ENCODE results near the gene CDYL2.

The CDYL2 gene

GRCh38 chr16:80718480-80719220, 85.7 kb downstream of the CDYL2 start:
- H3K9me3 ChIP-seq (ENCODE audit: low read depth, low read length), result no peaks in the 10 kb centered on the region
- no peak overlapping the region for H3K9ac ChIP-seq (ENCODE audit: insufficient read length)
- no peak overlapping the region for H3K27ac ChIP-seq
- TF ChIP-seq EZH2 (IDR thresholded peaks at IDR 0.05), result no peak
- TF ChIP-seq POLR2AphosphoS5 (IDR thresholded peaks at IDR 0.05; ENCODE audit: borderline replicate concordance, low read depth, low read length), result no peak
- no peak for TF ChIP-seq FOXP2 (optimal IDR thresholded peaks at IDR 0.05; ENCODE audit: control extremely low read depth, extremely low read length, insufficient read depth)
- no peaks in the 10 kb centered on the region for H3K36me3 ChIP-seq (ENCODE audit: insufficient read depth, low read length)
- DNase-seq (ENCODE audit: low read depth, low spot score), result no peak
- no peak overlapping the region for H3K4me3 ChIP-seq

GRCh38 chr16:80717611-80718010, 86.8 kb downstream of the CDYL2 start:
- no peak for DNase-seq (ENCODE audit: low read depth, low spot score)
- Histone ChIP-seq H3K9ac (ENCODE audit: insufficient read length) (no peak overlapping the region), H3K27ac (no peak overlapping the region), H3K4me3 (no peak overlapping the region), H3K9me3 (ENCODE audit: low read depth, low read length) (no peaks in the 10 kb centered on the region), H3K36me3 (ENCODE audit: insufficient read depth, low read length) (no peaks in the 10 kb centered on the region)
- no peak for TF ChIP-seq EZH2 (IDR thresholded peaks at IDR 0.05)
- TF ChIP-seq FOXP2 (optimal IDR thresholded peaks at IDR 0.05; ENCODE audit: control extremely low read depth, extremely low read length, insufficient read depth), result no peak
- TF ChIP-seq POLR2AphosphoS5 (IDR thresholded peaks at IDR 0.05; ENCODE audit: borderline replicate concordance, low read depth, low read length), result no peak

- Histone ChIP-seq H3K9me3 (ENCODE audit: low read depth, low read length) (no peaks in the 10 kb centered on the region), H3K9ac (ENCODE audit: insufficient read length) (no peak overlapping the region), H3K27ac (no peak overlapping the region), H3K4me3 (no peak overlapping the region), H3K36me3 (ENCODE audit: insufficient read depth, low read length) (no peaks in the 10 kb centered on the region)
- DNase-seq (ENCODE audit: low read depth, low spot score), result no peak
- no peak for TF ChIP-seq FOXP2 (optimal IDR thresholded peaks at IDR 0.05; ENCODE audit: control extremely low read depth, extremely low read length, insufficient read depth)
- TF ChIP-seq EZH2 (IDR thresholded peaks at IDR 0.05), result no peak
- TF ChIP-seq POLR2AphosphoS5 (IDR thresholded peaks at IDR 0.05; ENCODE audit: borderline replicate concordance, low read depth, low read length), result no peak
Measured at GRCh38 chr16:80716564-80717139, 87.7 kb downstream of the CDYL2 start.

- no peaks in the 10 kb centered on the region for H3K36me3 ChIP-seq (ENCODE audit: insufficient read depth, low read length)
- H3K9me3 ChIP-seq (ENCODE audit: low read depth, low read length), result no peaks in the 10 kb centered on the region
- DNase-seq (ENCODE audit: low read depth, low spot score), result no peak
- H3K4me3 ChIP-seq, result no peak overlapping the region
- H3K27ac ChIP-seq, result no peak overlapping the region
- no peak for TF ChIP-seq FOXP2 (optimal IDR thresholded peaks at IDR 0.05; ENCODE audit: control extremely low read depth, extremely low read length, insufficient read depth)
- no peak for TF ChIP-seq EZH2 (IDR thresholded peaks at IDR 0.05)
- no peak for TF ChIP-seq POLR2AphosphoS5 (IDR thresholded peaks at IDR 0.05; ENCODE audit: borderline replicate concordance, low read depth, low read length)
- no peak overlapping the region for H3K9ac ChIP-seq (ENCODE audit: insufficient read length)
Measured at GRCh38 chr16:80711406-80711805, 93.0 kb downstream of the CDYL2 start.

- no peak for TF ChIP-seq POLR2AphosphoS5 (IDR thresholded peaks at IDR 0.05; ENCODE audit: borderline replicate concordance, low read depth, low read length)
- TF ChIP-seq EZH2 (IDR thresholded peaks at IDR 0.05), result no peak
- TF ChIP-seq FOXP2 (optimal IDR thresholded peaks at IDR 0.05; ENCODE audit: control extremely low read depth, extremely low read length, insufficient read depth), result no peak
- H3K36me3 ChIP-seq (ENCODE audit: insufficient read depth, low read length), result no peaks in the 10 kb centered on the region
- H3K4me3 ChIP-seq, result no peak overlapping the region
- no peaks in the 10 kb centered on the region for H3K9me3 ChIP-seq (ENCODE audit: low read depth, low read length)
- DNase-seq (ENCODE audit: low read depth, low spot score), result no peak
- no peak overlapping the region for H3K27ac ChIP-seq
- no peak overlapping the region for H3K9ac ChIP-seq (ENCODE audit: insufficient read length)
Measured at GRCh38 chr16:80710918-80711317, 93.5 kb downstream of the CDYL2 start.

- Histone ChIP-seq H3K36me3 (ENCODE audit: insufficient read depth, low read length) (no peaks in the 10 kb centered on the region), H3K9me3 (ENCODE audit: low read depth, low read length) (no peaks in the 10 kb centered on the region), H3K27ac (no peak overlapping the region), H3K9ac (ENCODE audit: insufficient read length) (no peak overlapping the region), H3K4me3 (no peak overlapping the region)
- TF ChIP-seq EZH2 (IDR thresholded peaks at IDR 0.05) (no peak), POLR2AphosphoS5 (IDR thresholded peaks at IDR 0.05; ENCODE audit: borderline replicate concordance, low read depth, low read length) (no peak), FOXP2 (optimal IDR thresholded peaks at IDR 0.05; ENCODE audit: control extremely low read depth, extremely low read length, insufficient read depth) (no peak)
- DNase-seq (ENCODE audit: low read depth, low spot score), result no peak
Measured at GRCh38 chr16:80708823-80709222, 95.6 kb downstream of the CDYL2 start.

GRCh38 chr16:80707686-80708085, 96.7 kb downstream of the CDYL2 start:
- no peak overlapping the region for H3K27ac ChIP-seq

GRCh38 chr16:80705596-80705995, 98.8 kb downstream of the CDYL2 start:
- no peak overlapping the region for H3K27ac ChIP-seq
- no peak for TF ChIP-seq EZH2 (IDR thresholded peaks at IDR 0.05)
- TF ChIP-seq POLR2AphosphoS5 (IDR thresholded peaks at IDR 0.05; ENCODE audit: borderline replicate concordance, low read depth, low read length), result no peak
- TF ChIP-seq FOXP2 (optimal IDR thresholded peaks at IDR 0.05; ENCODE audit: control extremely low read depth, extremely low read length, insufficient read depth), result no peak
- DNase-seq (ENCODE audit: low read depth, low spot score), result no peak
- H3K9me3 ChIP-seq (ENCODE audit: low read depth, low read length), result no peaks in the 10 kb centered on the region
- H3K4me3 ChIP-seq, result no peak overlapping the region
- H3K36me3 ChIP-seq (ENCODE audit: insufficient read depth, low read length), result no peaks in the 10 kb centered on the region
- H3K9ac ChIP-seq (ENCODE audit: insufficient read length), result no peak overlapping the region

More at GRCh38 chr16:80707686-80708085, 96.7 kb downstream of the CDYL2 start:
- Histone ChIP-seq H3K9me3 (ENCODE audit: low read depth, low read length) (no peaks in the 10 kb centered on the region), H3K36me3 (ENCODE audit: insufficient read depth, low read length) (no peaks in the 10 kb centered on the region), H3K9ac (ENCODE audit: insufficient read length) (no peak overlapping the region), H3K4me3 (no peak overlapping the region)
- no peak for DNase-seq (ENCODE audit: low read depth, low spot score)
- TF ChIP-seq POLR2AphosphoS5 (IDR thresholded peaks at IDR 0.05; ENCODE audit: borderline replicate concordance, low read depth, low read length) (no peak), EZH2 (IDR thresholded peaks at IDR 0.05) (no peak), FOXP2 (optimal IDR thresholded peaks at IDR 0.05; ENCODE audit: control extremely low read depth, extremely low read length, insufficient read depth) (no peak)
